Retina (tissue), 1 donor: Measurements from ENCODE around the gene WDR86.
A peak's percentile ranks its signal among the peaks of the same experiment; 100 is the strongest.

Experiments
- DNase-seq: peaks from one replicate; pipeline ENCODE4 v3.0.0-alpha.2; 2016

WDR86 gene

DNA sequence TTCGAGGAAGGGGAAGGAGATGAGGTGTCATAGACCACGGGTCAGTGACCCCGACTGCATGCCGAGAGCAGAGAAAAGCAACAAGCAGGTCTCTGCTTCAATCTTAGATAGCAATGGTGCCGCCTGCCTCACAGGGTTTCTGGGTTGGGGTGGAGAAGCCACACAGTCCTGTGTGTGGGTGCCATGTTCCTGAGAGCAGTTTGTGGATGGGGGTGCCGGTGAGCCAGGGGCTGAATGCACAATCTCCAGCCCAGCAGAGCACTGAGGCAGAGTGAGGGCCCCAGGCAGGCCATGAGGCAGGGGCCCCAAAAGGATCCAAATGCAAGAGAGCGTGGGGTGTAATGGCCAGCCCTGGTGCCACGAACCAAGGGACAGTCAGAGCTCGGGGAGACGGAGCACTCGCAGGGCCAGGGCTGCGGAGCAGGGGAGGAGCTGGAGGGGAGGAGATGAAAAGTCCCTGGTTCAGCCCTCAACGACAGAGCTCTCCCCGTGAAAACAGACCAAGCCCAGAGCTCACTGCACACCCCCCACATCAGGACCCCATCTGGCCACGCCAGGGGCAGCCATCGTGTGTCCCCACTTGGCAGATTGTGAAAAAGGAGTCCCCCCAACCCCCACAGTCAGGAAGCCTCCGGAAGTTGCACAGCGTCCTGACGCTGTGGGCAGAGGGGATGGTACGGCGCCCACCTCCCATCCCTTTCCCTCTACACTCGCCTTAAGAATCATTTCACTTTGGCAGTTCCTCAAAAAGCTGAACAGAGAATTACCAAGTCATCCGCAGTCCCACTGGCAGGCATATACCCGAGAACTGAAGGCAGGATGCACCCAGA lies 19.9 kb downstream of the WDR86 start:
- no peak for DNase-seq

DNA sequence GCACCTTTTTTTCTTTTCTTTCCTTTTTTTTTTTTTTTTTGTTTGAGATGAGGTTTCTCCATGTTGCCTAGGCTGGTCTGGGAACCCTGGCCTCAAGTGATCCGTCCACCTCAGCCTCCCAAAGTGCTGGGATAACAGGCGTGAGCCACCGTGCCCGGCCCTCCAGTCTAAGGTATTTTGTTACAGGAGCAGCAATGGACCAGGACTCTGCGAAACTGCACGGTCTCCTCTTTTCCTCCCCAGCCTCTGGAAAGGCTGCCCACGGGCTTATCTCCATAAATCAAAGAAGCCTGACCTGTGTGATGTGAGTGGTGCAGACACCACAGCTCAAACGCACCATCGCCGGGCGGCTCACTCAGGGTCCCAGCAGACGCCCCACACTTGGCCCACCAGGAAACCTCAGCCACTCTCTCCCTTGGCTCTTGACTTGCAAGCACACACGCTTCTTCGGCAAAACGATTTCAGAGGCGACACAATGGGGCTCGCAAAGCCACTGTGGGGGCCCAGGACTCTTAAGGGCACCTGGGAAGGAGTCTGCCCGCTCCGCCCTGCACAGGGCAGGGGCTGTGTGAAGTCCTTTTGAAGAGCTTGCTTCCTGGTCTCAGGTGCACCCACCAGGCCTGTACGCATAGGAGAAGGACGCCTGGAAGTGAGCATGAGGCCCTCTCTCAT lies 20.6 kb downstream of the WDR86 start:
- no peak for DNase-seq

DNA sequence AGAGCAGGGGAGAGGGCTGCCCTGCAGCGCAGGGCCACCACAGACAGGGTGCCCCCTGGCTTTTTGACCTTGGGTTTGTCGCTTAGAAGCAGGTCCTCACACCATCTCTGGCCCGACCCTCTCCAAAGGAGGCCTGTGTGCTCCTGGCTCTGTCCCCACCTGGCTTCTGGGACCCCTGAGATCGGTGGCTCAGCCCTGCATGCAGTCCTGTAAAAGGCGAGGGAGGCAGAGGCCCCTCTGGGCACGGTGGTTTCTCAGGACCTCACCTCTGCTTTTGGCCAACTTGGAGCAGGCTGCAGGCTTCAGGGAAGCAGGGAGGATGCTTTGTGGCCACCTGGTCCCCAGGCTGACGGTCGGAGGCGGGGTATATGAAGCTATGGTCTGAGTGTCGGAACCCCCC lies 21.4 kb downstream of the WDR86 start:
- DNase-seq: no peak

DNA sequence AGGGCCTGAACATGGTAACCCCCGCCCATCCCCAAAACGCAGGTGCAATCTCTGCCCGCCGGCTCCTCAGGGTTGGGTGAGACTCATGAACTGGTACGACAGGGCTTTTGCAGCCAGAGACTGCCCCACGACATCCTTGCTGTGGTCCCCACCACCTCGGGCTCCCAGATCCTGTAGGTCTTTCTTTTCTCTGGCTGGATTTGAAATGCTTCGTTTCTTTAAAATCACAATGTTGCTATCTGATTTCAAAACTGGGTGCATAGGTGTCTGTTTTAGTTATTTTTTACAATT lies 21.9 kb downstream of the WDR86 start:
- no peak for DNase-seq

DNA sequence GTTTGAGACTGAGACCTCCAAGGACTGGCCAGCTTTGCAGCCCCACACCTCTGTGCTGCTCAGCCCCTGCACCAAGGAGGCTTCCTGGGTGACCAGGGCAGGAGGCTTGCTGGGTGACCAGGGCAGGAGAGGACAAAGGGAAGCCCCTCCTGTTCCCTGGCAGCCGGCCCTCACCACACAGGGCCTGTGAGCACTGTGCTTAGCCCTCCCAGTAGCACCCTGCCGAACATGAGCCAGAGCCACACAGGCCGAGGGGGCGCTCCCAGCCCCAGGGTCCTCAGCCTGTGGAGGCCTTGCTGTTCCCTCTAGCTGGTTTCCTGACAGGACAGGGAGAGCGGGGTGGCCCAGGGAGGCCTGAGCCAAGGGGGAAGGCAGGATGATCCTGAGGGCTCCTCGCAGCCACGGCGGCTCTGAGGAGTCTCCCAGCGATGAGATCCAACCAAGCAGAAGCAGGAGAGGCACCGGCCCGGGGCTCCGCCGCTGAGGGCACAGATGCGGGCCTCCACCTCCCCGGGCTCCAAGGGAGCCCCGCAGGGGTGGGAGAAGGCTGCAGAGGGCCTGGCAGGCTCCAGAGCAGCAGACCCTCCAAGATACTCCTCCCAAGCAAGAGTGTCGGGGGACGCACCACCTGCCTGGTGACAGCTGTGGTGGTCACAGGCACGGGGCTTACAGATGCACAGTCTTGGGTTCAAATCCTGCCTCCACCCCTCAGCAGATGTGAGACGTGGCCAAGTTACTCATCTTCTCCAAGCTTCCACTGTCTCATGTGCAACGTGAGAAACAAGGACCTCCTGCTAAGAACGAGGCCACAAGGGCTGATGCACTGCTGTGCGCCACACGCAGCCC lies 22.5 kb downstream of the WDR86 start:
- no peak for DNase-seq

DNA sequence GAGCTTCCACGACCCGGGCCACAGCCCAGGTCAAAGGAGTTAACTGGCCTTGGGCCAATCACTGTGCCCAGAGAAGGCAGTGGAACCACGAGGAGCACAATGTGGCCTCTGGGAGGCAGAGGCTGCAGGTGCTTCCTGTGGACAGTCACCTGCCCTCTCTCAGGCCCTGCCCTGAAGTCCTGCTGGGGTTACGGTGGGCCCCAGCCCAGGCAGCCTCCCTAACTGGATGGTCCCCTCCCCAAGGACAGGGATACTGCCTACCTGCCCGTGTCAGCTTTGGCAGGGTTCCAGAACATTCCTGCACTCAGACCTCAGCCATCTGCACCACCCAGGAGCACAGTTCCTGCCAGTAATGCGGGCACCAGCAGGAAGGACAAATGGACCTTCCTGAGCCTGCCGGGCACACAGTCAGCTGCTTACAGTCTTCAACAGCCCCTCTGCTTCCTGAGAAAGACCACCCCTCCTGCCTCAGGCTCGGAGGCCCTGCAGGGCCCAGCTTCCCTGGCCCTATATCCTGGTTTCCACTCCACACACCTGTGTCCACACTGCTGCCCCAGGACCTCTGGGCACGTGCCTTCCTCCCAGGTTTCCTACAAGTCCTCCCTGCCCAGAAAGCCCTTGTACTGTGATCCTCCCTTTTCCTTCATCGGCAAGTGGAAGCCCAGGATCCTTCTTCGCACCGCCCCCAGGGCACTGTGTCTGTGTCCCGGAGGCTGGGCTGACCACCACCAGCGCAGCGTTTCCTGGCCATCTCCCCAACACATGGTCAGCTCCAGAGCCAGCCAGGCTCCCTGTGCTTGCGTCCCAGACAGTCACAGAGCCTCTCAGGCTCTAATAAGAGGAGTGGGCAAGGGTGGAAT lies 23.3 kb downstream of the WDR86 start:
- no peak for DNase-seq

DNA sequence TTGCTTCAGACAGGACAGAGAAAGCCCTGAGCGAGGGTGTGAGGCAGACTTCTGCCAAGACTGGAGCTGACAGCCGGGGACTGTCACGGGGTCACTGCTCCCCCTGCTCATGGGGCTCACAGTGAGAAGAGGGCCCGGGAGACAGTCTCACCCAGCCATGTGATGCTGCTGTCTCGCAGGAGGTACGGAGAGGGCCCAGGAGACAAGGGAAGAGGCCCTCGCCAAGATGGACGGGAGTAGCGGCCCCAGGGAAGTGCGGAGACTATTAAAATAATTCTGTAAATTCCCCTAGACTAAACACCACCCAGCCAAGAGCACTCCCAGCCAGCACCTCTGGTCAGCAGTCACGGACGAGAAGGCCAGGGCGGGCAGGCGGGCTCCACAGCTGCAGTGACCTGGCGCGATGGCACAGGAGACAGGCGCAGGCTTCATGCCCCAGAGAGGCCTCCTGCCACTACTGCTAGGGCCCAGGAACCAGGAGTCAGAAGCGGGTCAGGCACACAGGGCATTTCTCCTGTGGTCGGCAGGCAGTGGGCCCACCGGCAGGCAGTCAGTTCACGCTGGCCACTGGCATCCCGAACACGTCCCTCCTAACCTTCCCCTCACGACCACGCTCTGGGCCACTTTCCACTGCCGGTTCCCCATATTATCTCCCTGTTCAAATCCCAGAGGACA lies 24.1 kb downstream of the WDR86 start:
- DNase-seq: no peak

DNA sequence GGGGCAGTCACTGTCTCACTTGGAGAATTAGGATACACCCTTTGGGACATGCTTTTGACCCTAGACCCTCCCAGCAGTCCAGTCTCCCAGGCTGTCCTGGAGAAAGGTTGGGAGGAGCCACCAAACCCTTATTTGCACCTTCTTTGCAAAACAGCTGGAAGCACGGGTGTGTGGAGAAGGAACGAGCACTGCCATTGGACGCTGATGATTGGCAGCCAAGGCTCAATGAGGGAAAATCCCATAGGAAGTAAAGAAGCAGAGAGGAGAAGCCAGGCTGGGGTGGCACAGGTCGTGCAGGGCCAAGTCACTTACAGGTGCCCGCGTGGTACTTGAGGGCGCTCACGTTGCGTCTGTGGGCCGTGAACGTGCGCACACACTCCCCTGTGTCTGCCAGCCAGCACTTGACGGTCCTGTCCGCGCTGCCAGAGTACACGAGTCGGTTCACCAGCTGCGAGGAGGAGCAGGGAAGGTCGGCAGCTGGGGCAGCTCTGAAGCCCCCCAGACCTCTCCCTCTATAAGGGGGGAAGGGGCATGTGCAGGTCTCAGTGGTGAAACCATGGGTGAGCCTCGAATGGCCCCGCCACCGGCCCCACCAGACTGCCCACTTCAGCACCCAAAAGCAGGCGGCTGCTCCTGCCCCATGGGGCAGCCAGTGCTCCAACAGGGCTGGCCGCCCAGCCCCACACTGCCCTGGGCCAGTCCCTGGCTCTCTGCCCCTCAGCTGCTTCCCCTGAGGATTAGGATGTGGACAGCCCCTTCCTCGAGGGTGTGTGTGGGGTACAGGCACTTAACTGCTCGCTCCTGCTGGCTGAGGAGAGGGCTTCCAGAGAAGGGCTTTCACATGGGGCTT lies 24.8 kb downstream of the WDR86 start:
- DNase-seq: no peak

DNA sequence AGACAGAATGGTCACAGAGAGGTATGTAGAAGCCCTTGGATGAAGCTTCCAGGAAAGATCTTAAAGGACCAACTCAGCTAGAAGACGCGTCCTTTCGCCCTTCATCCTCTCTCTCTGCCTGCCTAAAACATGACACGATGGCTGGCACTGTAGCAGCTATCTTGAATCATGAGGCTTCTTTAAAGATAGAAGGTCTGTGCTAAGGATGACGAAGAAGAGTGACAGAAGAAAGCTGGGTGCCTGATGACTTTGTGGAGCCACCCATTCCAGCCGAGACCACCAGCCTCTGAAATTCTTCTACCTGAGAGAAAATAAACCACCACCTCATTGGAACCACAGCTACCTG lies 25.5 kb downstream of the WDR86 start:
- DNase-seq: no peak

DNA sequence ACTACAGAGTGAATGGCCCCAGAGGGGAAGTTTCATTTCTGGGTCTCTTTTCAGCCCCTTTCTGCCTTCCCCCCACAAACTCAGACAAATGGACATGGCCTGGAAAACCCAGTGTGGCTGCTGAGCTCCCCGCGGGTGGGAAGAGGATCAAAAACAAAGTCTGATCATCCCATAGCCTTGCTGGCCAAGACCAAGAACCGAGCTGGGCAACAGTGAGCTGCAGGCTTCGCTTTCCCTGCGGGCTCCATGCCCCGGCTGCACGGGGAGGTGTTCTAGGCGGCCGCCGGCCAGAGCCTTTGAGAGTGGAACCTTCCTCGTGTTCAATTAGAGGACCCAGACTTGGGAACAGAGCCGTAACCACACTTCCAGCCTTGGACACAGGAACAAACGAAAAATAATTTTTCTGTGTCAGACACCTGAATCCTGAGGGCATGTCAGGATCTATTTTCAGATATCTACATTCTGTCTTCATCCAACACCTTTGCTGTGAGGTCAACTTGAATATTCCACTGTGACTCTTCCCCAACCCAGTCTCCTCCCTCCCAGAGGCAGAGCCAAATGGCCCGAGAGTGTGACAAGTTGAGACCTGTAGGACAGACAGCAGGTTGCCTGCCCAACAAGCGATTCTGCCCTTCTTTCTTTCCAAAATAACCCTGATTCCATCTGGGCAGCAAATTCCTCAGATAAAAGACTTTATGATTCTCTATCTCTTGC lies 26.0 kb downstream of the WDR86 start:
- no peak for DNase-seq

DNA sequence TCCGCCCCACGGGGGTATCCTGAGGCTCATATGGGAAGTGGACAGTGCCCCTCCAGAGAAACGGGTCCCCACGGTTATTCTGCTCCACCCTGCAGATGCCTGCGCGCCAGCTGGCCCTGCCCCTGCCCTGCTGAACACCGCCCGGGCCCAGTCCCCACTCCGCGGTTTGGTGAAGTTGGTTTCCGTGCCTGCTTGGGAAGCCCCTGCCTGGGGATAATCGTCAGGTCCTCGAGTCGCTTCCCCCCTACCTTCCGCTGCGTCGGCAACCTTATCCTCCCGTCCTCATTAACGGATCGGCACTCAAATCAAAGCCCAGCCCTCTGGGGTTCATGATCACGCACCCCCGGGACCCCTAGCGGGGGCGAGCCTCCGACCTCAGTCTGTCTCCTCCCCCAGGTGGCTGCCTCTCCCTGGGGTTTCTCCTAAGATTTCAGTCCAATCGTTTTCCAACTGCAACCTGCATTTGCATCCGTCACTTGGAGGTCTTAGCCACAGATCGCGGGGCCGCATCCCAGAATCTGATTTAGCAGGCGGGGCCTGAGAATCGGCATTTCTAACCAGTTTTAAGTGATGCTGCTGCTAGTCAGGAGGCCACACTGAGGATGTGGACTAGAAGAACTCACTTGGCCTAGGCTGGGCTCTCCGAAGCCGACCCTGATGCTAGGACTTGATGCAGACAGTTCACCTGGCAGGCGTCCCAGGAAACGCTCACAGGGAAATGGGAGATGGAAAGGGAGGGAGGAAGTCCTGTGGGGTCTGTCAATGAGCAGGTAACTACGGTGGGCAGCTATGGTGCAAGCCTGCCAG lies 27.6 kb downstream of the WDR86 start:
- peak; percentile 66 for DNase-seq

DNA sequence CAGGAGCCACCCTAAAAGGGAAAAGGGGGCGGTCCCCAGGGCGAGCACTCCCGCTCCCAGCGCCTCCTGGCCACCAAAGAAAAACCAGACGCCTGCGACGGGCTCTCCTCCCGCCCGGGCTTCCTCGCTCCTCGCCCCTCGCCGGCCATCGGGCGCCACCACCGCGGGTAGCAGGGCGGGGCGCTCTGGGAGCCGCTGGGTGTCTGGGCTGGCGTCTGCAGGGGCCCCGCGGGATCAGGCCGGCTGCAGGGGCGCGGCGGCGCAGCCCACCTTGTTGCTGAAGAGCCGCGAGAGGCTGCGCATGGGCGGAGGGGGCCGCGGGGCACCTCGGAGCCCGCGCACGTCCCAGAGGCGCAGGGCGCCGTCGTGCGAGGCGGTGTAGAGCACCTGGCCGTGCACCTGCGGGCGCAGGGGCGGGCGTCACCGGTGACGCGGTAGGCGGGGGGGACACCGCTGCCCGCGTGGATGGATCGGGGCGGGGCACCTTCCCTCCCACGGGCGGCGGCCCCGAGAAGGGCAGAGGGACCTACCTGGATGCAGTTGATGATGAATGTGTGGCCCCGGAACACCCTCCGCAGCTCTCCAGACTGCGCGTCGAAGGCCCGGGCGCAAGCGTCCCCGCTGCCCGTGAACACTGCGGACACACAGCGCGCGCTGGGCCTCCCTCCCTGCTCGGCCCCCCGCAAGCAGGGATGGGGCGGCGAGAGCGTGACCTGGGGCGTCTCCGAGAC lies 28.3 kb downstream of the WDR86 start:
- peak; percentile 48 for DNase-seq

DNA sequence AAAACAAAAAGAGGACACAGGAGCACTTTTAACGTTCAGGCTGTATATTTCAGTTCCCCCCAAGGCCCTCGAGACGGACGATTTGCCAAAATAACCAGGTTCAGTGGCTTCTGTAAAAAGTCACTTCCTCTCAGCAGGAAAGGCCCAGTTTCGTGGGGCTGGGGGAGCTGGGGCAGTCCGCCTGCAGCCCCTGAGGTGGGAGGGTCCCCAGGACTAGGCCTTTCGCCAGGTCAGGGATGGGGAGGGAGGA lies 28.8 kb downstream of the WDR86 start:
- no peak for DNase-seq

DNA sequence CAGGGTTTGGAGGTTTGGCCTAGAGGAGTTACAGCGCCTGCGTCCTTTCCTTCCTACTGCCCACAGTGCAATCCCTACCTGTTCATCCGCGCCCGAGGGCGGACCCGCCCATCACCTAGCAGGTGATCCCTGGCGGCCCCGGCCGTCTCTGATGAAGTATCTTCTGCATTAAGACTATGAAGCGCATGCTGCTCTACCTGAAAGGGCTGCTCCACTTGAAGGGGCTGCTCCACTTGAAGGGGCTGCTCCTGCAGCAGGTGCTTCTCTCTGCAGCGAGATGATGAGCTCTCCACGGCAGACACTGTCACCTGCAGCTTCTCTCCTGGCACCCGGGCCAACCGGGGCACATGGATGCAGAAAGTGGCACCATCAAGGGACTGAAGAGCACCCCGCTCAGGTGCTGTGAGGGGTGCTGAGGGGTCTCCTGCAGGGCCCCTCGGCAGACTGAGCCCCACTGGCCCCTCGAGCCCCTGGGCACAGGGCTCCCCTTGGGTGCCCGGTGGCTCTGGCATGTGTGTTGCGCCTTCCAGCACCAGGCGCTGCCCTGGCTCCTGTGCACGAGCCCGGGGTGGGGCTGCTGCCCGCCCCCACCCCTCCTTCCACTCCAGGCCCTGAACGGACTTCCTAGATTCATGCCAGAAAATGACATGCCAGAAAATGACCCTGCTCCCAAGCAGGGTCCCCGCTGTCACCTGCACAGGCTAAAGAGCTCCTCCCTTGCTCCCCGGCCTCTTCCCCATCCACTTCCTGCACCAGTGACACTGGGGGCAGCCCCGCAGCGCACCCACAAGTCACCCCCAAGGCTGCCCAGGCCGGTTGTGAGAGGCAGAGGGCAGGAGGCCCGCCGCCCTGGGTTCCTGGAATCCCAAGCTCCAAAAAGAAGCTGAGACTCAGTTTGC lies 29.4 kb downstream of the WDR86 start:
- DNase-seq: no peak

DNA sequence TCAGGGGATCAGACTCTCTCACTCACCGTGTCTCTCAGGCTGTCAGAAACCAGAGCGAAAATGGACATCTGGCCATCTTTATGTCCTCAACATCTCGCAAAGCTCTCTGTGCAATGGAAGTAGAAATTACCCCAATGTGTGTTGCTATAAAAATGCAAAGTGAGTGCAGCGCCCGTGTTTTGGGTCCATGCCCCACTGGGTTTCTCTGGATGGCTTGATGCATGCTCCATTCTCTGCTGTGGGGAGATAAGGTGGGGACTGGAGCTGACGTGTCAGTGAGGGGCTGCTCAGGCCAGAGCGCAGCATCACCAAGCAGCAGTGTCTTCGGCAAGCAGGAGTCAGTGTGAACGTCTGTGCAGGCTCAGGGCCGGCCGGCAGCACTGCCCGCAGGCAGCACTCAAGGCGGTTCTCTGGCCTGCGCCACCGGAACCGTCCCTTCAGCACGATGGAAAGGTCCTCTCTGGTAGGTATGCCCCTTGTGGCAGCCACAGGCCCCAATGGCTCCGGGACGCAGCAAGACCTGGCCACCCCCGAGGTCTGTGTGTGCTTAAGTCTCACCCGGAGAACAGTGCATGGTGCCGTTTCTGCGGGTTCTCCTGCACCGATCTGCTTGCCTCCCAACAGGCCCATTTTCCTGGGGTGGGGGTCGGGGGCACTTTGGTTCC lies 30.2 kb downstream of the WDR86 start:
- DNase-seq: no peak

DNA sequence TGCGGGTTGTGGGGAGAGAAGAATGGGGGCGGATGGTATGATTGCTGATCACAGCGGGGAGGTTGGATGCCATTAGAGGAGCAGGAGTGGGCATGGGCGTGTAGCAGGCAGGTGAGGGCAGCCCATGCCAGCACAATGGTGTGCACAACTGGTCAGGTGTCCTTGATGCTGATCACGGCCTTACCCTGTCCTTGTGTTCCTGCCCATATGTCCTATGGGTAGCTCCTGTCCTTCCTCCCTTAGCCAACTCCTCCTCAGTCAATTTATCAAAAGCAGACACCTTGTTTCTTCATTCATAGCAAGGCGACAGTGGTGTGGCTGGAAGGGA lies 30.7 kb downstream of the WDR86 start:
- no peak for DNase-seq

DNA sequence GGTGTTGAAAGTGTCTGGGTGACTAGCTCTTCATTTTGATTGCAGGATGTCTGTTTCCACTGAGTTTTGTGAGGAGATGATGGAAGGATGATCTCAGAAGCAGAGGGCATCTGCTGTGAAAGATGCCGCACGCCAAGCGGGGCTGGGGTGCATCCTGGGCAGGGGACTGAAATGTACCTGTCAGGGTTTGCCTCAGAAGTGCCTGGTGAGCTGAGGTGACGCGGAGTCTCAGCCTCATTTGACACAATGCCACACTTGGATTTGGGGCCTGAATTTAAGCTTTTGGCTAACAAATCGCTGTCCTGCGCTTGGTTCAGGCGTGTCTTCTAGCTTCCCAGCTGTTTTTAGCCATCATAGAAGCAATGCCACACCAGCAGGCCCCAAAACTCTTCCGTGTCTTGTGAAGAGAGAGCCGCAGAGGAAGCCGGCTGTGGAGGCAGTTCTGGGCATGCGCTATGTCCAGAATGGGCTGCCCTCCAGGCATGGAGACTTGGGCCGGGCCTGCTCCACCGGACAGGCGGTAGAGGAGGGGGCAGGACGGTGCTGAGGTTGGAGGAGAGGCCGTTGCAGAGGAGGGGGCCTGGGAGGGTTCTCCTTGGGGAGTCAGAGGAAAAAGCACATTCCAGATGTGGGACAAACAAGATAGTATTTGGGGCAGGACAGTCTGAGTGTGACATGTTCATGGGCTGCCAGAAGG lies 31.2 kb downstream of the WDR86 start:
- no peak for DNase-seq
